H1 (cell line): Measurements from ENCODE around the gene TRIM28. TPM values are rescaled to one million over a fixed set of nuclear protein-coding genes. Genes with fewer than 3 reads are reported as not detected.

Source experiments
- CTCF ChIA-PET: fragments of 300-600 bp; sonication (Branson Sonifier 250); formaldehyde crosslinking; loops from one replicate; lab custom pipeline; 2021; ENCODE audit not compliant: partially characterized antibody; lab: Charles Lee
- POLR2A ChIA-PET: fragments of 300-600 bp; sonication (Branson Sonifier 250); formaldehyde crosslinking; loops from one replicate; lab custom pipeline; 2021; ENCODE audit warnings: inconsistent platforms; ENCODE audit not compliant: partially characterized antibody; lab: Charles Lee
- DNase-seq, 2 experiments: peaks; one replicate each; pipeline versions ENCODE4 v3.0.0 to v3.0.0-alpha.2; 2010 to 2022; ENCODE audit warnings: low spot score in 2 of 2, low read depth in 1 of 2, mixed read lengths in 1 of 2
- FAIRE-seq: peaks from 2 replicates; lab custom pipeline; 2011; peaks lifted over from hg19 to GRCh38; lab: Jason Lieb, UNC
- H2AFZ ChIP-seq: 2 replicates; pipeline ENCODE4 v1.8.1; 2012; ENCODE audit warnings: low read length, inconsistent platforms
- H2AK5ac ChIP-seq: 2 replicates; pipeline ENCODE4 v1.6.1; 2013; ENCODE audit warnings: low read depth, low read length
- H2BK120ac ChIP-seq: replicated peaks from 2 replicates; pipeline ENCODE3; 2013; ENCODE audit warnings: low read depth, low read length, inconsistent platforms
- H2BK12ac ChIP-seq: 2 replicates; pipeline ENCODE4 v1.6.1; 2013; ENCODE audit warnings: low read depth, low read length
- H2BK15ac ChIP-seq: 2 replicates; pipeline ENCODE4 v1.6.1; 2013; ENCODE audit warnings: low read length
- H2BK20ac ChIP-seq: 2 replicates; pipeline ENCODE4 v1.6.1; 2013; ENCODE audit warnings: low read length
- H2BK5ac ChIP-seq: 2 replicates; pipeline ENCODE4 v1.6.1; 2013; ENCODE audit warnings: low read depth, low read length
- H3K14ac ChIP-seq: 2 replicates; pipeline ENCODE4 v1.6.1; 2013; ENCODE audit warnings: inconsistent platforms; ENCODE audit not compliant: insufficient read length
- H3K18ac ChIP-seq: 2 replicates; pipeline ENCODE4 v1.6.1; 2013; ENCODE audit warnings: low read length; ENCODE audit errors: extremely low read depth
- H3K23ac ChIP-seq: 2 replicates; pipeline ENCODE4 v1.6.1; 2013; ENCODE audit warnings: inconsistent platforms; ENCODE audit not compliant: insufficient read length
- H3K23me2 ChIP-seq: 2 replicates; pipeline ENCODE4 v1.6.1; 2013; ENCODE audit warnings: low read depth, low read length
- H3K27ac ChIP-seq: 2 replicates; pipeline ENCODE4 v1.6.1; 2011; ENCODE audit warnings: low read depth, low read length, inconsistent platforms
- H3K27me3 ChIP-seq, 4 experiments: replicated peaks in 1 of 4; 1 replicate in 1 of 4; 2 replicates in 3 of 4; pipeline versions ENCODE4 v1.6.1 to v1.8.1; 2011 to 2013; ENCODE audit warnings: low read length in 3 of 4, mild to moderate bottlenecking in 3 of 4, inconsistent platforms in 2 of 4, mixed read lengths in 2 of 4, moderate library complexity in 1 of 4; ENCODE audit not compliant: control insufficient read depth in 3 of 4, insufficient read depth in 3 of 4; ENCODE audit errors: extremely low read depth in 1 of 4
- H3K36me3 ChIP-seq, 4 experiments: 2 replicates each; pipeline versions ENCODE4 v1.6.1 to v1.8.1; 2011 to 2013; ENCODE audit warnings: mild to moderate bottlenecking in 4 of 4, low read length in 3 of 4, moderate library complexity in 2 of 4, control low read depth in 1 of 4, inconsistent platforms in 1 of 4; ENCODE audit not compliant: insufficient read depth in 4 of 4, control insufficient read depth in 2 of 4
- H3K4ac ChIP-seq: replicated peaks from 2 replicates; pipeline ENCODE3; 2013; ENCODE audit warnings: low read length, low read depth, mixed read lengths, inconsistent platforms; ENCODE audit not compliant: insufficient read length
- H3K4me1 ChIP-seq, 4 experiments: replicated peaks in 1 of 4; 1 replicate in 1 of 4; 2 replicates in 3 of 4; pipeline versions ENCODE4 v1.6.1 to v1.8.1; 2011 to 2013; ENCODE audit warnings: low read length in 3 of 4, inconsistent platforms in 2 of 4, mixed read lengths in 1 of 4; ENCODE audit not compliant: insufficient read depth in 4 of 4, control insufficient read depth in 3 of 4
- H3K4me2 ChIP-seq, 2 experiments: 2 replicates each; pipeline versions ENCODE4 v1.6.1 to v1.8.1; 2011 to 2013; ENCODE audit warnings: low read depth in 2 of 2, low read length in 2 of 2, control low read depth in 1 of 2, inconsistent platforms in 1 of 2, mild to moderate bottlenecking in 1 of 2; ENCODE audit not compliant: insufficient read depth in 1 of 2
- H3K4me3 ChIP-seq, 4 experiments: fragments of 200-600, 300-600 bp in 1 of 4; sonication (generic), shearing (Covaris generic), sonication (Bioruptor Twin) in 1 of 4; 2 replicates each; pipeline versions ENCODE4 v1.5.1 to v1.8.1; 2011 to 2016; ENCODE audit warnings: low read length in 4 of 4, low read depth in 3 of 4, control low read depth in 2 of 4, inconsistent platforms in 2 of 4, mild to moderate bottlenecking in 2 of 4, mixed read lengths in 1 of 4, moderate library complexity in 1 of 4; ENCODE audit not compliant: insufficient read depth in 2 of 4; ENCODE audit errors: extremely low read depth in 1 of 4
- H3K56ac ChIP-seq: replicated peaks from 2 replicates; pipeline ENCODE3; 2013; ENCODE audit warnings: low read depth, mild to moderate bottlenecking, mixed read lengths, low read length, inconsistent platforms; ENCODE audit not compliant: insufficient read length
- H3K79me1 ChIP-seq: 2 replicates; pipeline ENCODE4 v1.6.1; 2013; ENCODE audit warnings: low read depth, low read length, control low read depth
- H3K79me2 ChIP-seq, 2 experiments: 2 replicates each; pipeline versions ENCODE4 v1.6.1 to v1.8.1; 2012 to 2013; ENCODE audit warnings: low read length in 2 of 2, mild to moderate bottlenecking in 2 of 2, inconsistent platforms in 1 of 2; ENCODE audit not compliant: insufficient read depth in 2 of 2, control insufficient read depth in 1 of 2
- H3K9ac ChIP-seq, 4 experiments: replicated peaks in 1 of 4; 1 replicate in 1 of 4; 2 replicates in 3 of 4; pipeline versions ENCODE4 v1.6.1 to v1.8.1; 2011 to 2013; ENCODE audit warnings: low read depth in 3 of 4, low read length in 3 of 4, control low read depth in 2 of 4, mild to moderate bottlenecking in 2 of 4, moderate library complexity in 2 of 4, inconsistent platforms in 1 of 4; ENCODE audit errors: extremely low read depth in 1 of 4
- H3K9me3 ChIP-seq, 2 experiments: 2 replicates each; pipeline versions ENCODE4 v1.6.1 to v1.8.1; 2012 to 2013; ENCODE audit warnings: mild to moderate bottlenecking in 2 of 2, moderate library complexity in 2 of 2, control low read depth in 1 of 2, inconsistent platforms in 1 of 2, low read depth in 1 of 2, low read length in 1 of 2, mixed read lengths in 1 of 2; ENCODE audit not compliant: insufficient read depth in 2 of 2
- H4K20me1 ChIP-seq, 2 experiments: replicated peaks in 1 of 2; 2 replicates each; pipeline versions ENCODE3 to v1.8.1; 2011 to 2013; ENCODE audit warnings: inconsistent platforms in 2 of 2, low read length in 2 of 2, mild to moderate bottlenecking in 1 of 2; ENCODE audit not compliant: insufficient read depth in 2 of 2, control insufficient read depth in 1 of 2
- H4K5ac ChIP-seq: 2 replicates; pipeline ENCODE4 v1.6.1; 2013; ENCODE audit warnings: low read length, low read depth, mixed read lengths, inconsistent platforms; ENCODE audit not compliant: insufficient read length
- H4K8ac ChIP-seq: 2 replicates; pipeline ENCODE4 v1.8.0; 2013; ENCODE audit warnings: mild to moderate bottlenecking, moderate library complexity, low read length, inconsistent platforms; ENCODE audit not compliant: insufficient read depth; ENCODE audit errors: extremely low read depth
- H4K91ac ChIP-seq: replicated peaks from 2 replicates; pipeline ENCODE3; 2013; ENCODE audit warnings: low read length, mixed read lengths, inconsistent platforms; ENCODE audit not compliant: insufficient read length
- RBBP5 ChIP-seq: IDR thresholded peaks from 2 replicates; pipeline ENCODE4 v1.7.1; 2012; ENCODE audit warnings: low read depth, mild to moderate bottlenecking, inconsistent platforms, low read length, moderate library complexity, borderline replicate concordance
- SRF ChIP-seq: IDR thresholded peaks from 2 replicates; pipeline ENCODE4 v1.6.1; 2011; ENCODE audit warnings: mild to moderate bottlenecking, low read depth, low read length, moderate library complexity
- WGBS, 2 experiments: shearing (Covaris generic) in 1 of 2; methylation state at CpG; one replicate each; pipeline versions ENCODE4 v1.1.6 to v1.1.7; 2013 to 2015; ENCODE audit warnings: low lambda C conversion rate in 2 of 2, mixed read lengths in 2 of 2, inconsistent platforms in 1 of 2, low coverage in 1 of 2, missing lambda C conversion rate in 1 of 2; ENCODE audit not compliant: insufficient replicate concordance in 2 of 2, insufficient coverage in 1 of 2, insufficient read length in 1 of 2; ENCODE audit errors: extremely low coverage in 1 of 2, missing lambda C conversion rate in 1 of 2; 5-methylcytosine and 5-hydroxymethylcytosine counted together
- polyA plus RNA-seq, 7 experiments: library from polyadenylated mRNA; depleted of rRNA in 3 of 7; stranded (reverse) in 5 of 7; unstranded in 2 of 7; fragments of >200 nt in 5 of 7; fragments of 200-250 nt in 2 of 7; gene quantifications; 1 replicate in 5 of 7; 2 replicates in 1 of 7; 4 replicates in 1 of 7; pipeline versions ENCODE4 v1.2.1 to v1.2.3, GENCODE V29; 2011 to 2013; ENCODE audit warnings: missing spikeins in 2 of 7, mixed read lengths in 2 of 7
- total RNA-seq: library from RNA; stranded (reverse); fragmentation: NEBNext Ultra II Directional; extraction: Animal tissue kit (Norgen Biotek cat#: 25700); gene quantifications from 2 replicates; pipeline ENCODE4 v1.2.1, GENCODE V29; 2021

The TRIM28 gene
- total and polyA plus RNA-seq, 2 of the 8 experiments (the other 6 are each of a cell fraction or from before 2014, with no cell fraction given), result 1,433 to 1,442 TPM

GRCh38 chr19:58569943-58570670 is 26.2 kb downstream of the TRIM28 start:
- no peak for FAIRE-seq
- TF ChIP-seq SRF, result no peak
- TF ChIP-seq RBBP5, result no peak

More at GRCh38 chr19:58569943-58570670, 26.2 kb downstream of the TRIM28 start:
- H2BK12ac ChIP-seq, result no peak overlapping the region
- H3K4me3 ChIP-seq, result no peak overlapping the region
- H3K14ac ChIP-seq, result no peak overlapping the region
- no peak overlapping the region for H2AK5ac ChIP-seq
- no peak overlapping the region for H3K4me2 ChIP-seq
- no peak overlapping the region for H3K23ac ChIP-seq
- no peak overlapping the region for H2BK120ac ChIP-seq
- no peak overlapping the region for H3K56ac ChIP-seq
- no peak overlapping the region for H4K8ac ChIP-seq
- H4K91ac ChIP-seq, result no peak overlapping the region
- peaks cover 11% of the 10 kb centered on the region for H3K23me2 ChIP-seq
- H3K27ac ChIP-seq, result no peak overlapping the region
- POLR2A ChIA-PET, result interaction anchor here (0.8 to 17.2 kb wide), 5 partner anchors 9 to 52 kb away, joined by 4 to 434 read pairs (median 7); partner anchors contain the start of genes CHMP2A, TRIM28, UBE2M and ZBTB45
- H3K79me2 ChIP-seq, result no peaks in the 10 kb centered on the region
- no peaks in the 10 kb centered on the region for H3K27me3 ChIP-seq
- H2BK15ac ChIP-seq, result no peak overlapping the region
- WGBS, 2 experiments, result 91% methylated on average over 8 of the region's 8 CpGs; no CpG with 5 or more reads in 1 of the 2 experiments
- no peaks in the 10 kb centered on the region for H3K9me3 ChIP-seq
- no peak overlapping the region for H3K4ac ChIP-seq
- no peak overlapping the region for H3K9ac ChIP-seq
- H2BK20ac ChIP-seq, result no peak overlapping the region
- peaks cover 2 to 9% (median 7%) of the 10 kb centered on the region in 4 experiments; a peak in 3 of 8 replicates for H3K36me3 ChIP-seq
- CTCF ChIA-PET, result interaction anchor here (0.7 to 2.4 kb wide), 3 partner anchors 11 to 51 kb away, joined by 3 to 14 read pairs (median 5); no protein-coding TSS in a partner anchor
- H4K5ac ChIP-seq, result no peak overlapping the region
- no peak overlapping the region for H2AFZ ChIP-seq
- H3K18ac ChIP-seq, result no peak overlapping the region
- no peak for DNase-seq
- no peak overlapping the region for H2BK5ac ChIP-seq
- peaks cover 0 to 9% (median 1%) of the 10 kb centered on the region in 4 experiments; a peak in 3 of 7 replicates for H3K4me1 ChIP-seq
- H3K79me1 ChIP-seq, result no peaks in the 10 kb centered on the region
- H4K20me1 ChIP-seq, result peaks cover 0 to 2% of the 10 kb centered on the region in 2 experiments
